H9 (cell line): ENCODE data around the gene PLAAT3. TPM values are rescaled to one million over a fixed set of nuclear protein-coding genes. Genes with fewer than 3 reads are reported as not detected.

Source experiments
- DNase-seq: peaks from one replicate; pipeline ENCODE4 v3.0.0-alpha.2; 2017
- H2AFZ ChIP-seq: one replicate; pipeline ENCODE4 v1.6.1; 2013; ENCODE audit warnings: mild to moderate bottlenecking, low read length, control low read depth, moderate library complexity
- H2AK5ac ChIP-seq: 2 replicates; pipeline ENCODE4 v1.6.1; 2013; ENCODE audit warnings: low read length, control low read depth, mixed read lengths; ENCODE audit not compliant: insufficient read length
- H2BK120ac ChIP-seq: one replicate; pipeline ENCODE4 v1.6.1; 2013; ENCODE audit warnings: low read depth, mild to moderate bottlenecking, low read length, control low read depth, inconsistent platforms; ENCODE audit not compliant: poor library complexity, severe bottlenecking
- H2BK12ac ChIP-seq: 2 replicates; pipeline ENCODE4 v1.6.1; 2013; ENCODE audit warnings: low read length, control low read depth, mixed read lengths, low read depth; ENCODE audit not compliant: insufficient read length
- H2BK15ac ChIP-seq: 2 replicates; pipeline ENCODE4 v1.6.1; 2013; ENCODE audit warnings: low read depth, low read length, control low read depth
- H2BK20ac ChIP-seq: one replicate; pipeline ENCODE4 v1.6.1; 2013; ENCODE audit warnings: low read depth, mild to moderate bottlenecking, low read length, control low read depth, inconsistent platforms; ENCODE audit not compliant: poor library complexity, severe bottlenecking
- H2BK5ac ChIP-seq: 2 replicates; pipeline ENCODE4 v1.6.1; 2013; ENCODE audit warnings: low read length, control low read depth, mixed read lengths; ENCODE audit not compliant: insufficient read length
- H3K14ac ChIP-seq: 2 replicates; pipeline ENCODE4 v1.6.1; 2013; ENCODE audit warnings: low read length, control low read depth; ENCODE audit not compliant: insufficient read depth
- H3K18ac ChIP-seq: 2 replicates; pipeline ENCODE4 v1.6.1; 2013; ENCODE audit warnings: low read depth, mild to moderate bottlenecking, mixed read lengths, low read length, control low read depth; ENCODE audit not compliant: insufficient read length
- H3K23ac ChIP-seq: 2 replicates; pipeline ENCODE4 v1.6.1; 2013; ENCODE audit warnings: low read length, control low read depth, mixed read lengths, low read depth; ENCODE audit not compliant: insufficient read length
- H3K23me2 ChIP-seq: 2 replicates; pipeline ENCODE4 v1.6.1; 2013; ENCODE audit warnings: low read depth, mild to moderate bottlenecking, mixed read lengths, low read length, control low read depth; ENCODE audit not compliant: insufficient read length, poor library complexity, severe bottlenecking
- H3K27ac ChIP-seq: 2 replicates; pipeline ENCODE4 v1.5.1; 2013; ENCODE audit warnings: low read length, control low read depth, mixed read lengths, low read depth; ENCODE audit not compliant: insufficient read length
- H3K27me3 ChIP-seq: 2 replicates; pipeline ENCODE4 v1.6.1; 2013; ENCODE audit warnings: low read length, control low read depth, inconsistent platforms; ENCODE audit not compliant: insufficient read depth
- H3K4ac ChIP-seq: 2 replicates; pipeline ENCODE4 v1.6.1; 2013; ENCODE audit warnings: low read depth, mild to moderate bottlenecking, control low read depth, inconsistent platforms, low read length, moderate library complexity
- H3K4me1 ChIP-seq: 2 replicates; pipeline ENCODE4 v1.6.1; 2013; ENCODE audit warnings: low read length, control low read depth, inconsistent platforms; ENCODE audit not compliant: insufficient read depth
- H3K4me2 ChIP-seq: 2 replicates; pipeline ENCODE4 v1.6.1; 2013; ENCODE audit warnings: low read length, control low read depth, mixed read lengths; ENCODE audit not compliant: insufficient read length, insufficient read depth
- H3K56ac ChIP-seq: 2 replicates; pipeline ENCODE4 v1.6.1; 2013; ENCODE audit warnings: low read depth, mild to moderate bottlenecking, mixed read lengths, low read length, control low read depth; ENCODE audit not compliant: insufficient read length
- H3K79me1 ChIP-seq: 2 replicates; pipeline ENCODE4 v1.6.1; 2013; ENCODE audit warnings: low read depth, mild to moderate bottlenecking, moderate library complexity, low read length, control low read depth, inconsistent platforms; ENCODE audit not compliant: insufficient read depth, poor library complexity, severe bottlenecking
- H3K79me2 ChIP-seq: 2 replicates; pipeline ENCODE4 v1.6.1; 2013; ENCODE audit warnings: low read length, control low read depth, inconsistent platforms; ENCODE audit not compliant: insufficient read depth
- H3K9ac ChIP-seq: 2 replicates; pipeline ENCODE4 v1.6.1; 2013; ENCODE audit warnings: low read length, control low read depth, mixed read lengths; ENCODE audit not compliant: insufficient read length; ENCODE audit errors: extremely low read depth
- H3K9me3 ChIP-seq: one replicate; pipeline ENCODE4 v1.6.1; 2013; ENCODE audit warnings: low read depth, low read length, inconsistent platforms; ENCODE audit not compliant: control insufficient read depth
- H3T11ph ChIP-seq: one replicate; pipeline ENCODE4 v1.6.1; 2013; ENCODE audit warnings: mild to moderate bottlenecking, low read length, control low read depth, inconsistent platforms
- H4K20me1 ChIP-seq: one replicate; pipeline ENCODE4 v1.6.1; 2013; ENCODE audit not compliant: control insufficient read depth, insufficient read length, insufficient read depth
- H4K5ac ChIP-seq: 2 replicates; pipeline ENCODE4 v1.6.1; 2013; ENCODE audit warnings: low read depth, mild to moderate bottlenecking, mixed read lengths, low read length, control low read depth; ENCODE audit not compliant: insufficient read length
- H4K8ac ChIP-seq: replicated peaks from 2 replicates; pipeline ENCODE4 v1.6.1; 2013; ENCODE audit warnings: low read length, control low read depth, mixed read lengths, low read depth; ENCODE audit not compliant: insufficient read length
- H4K91ac ChIP-seq: 2 replicates; pipeline ENCODE4 v1.6.1; 2013; ENCODE audit warnings: low read depth, mild to moderate bottlenecking, moderate library complexity, mixed read lengths, low read length, control low read depth; ENCODE audit not compliant: insufficient read length
- H3K27ac Mint-ChIP-seq, 3 experiments: 2 replicates in 2 of 3; 3 replicates in 1 of 3; pipeline ENCODE4 v1.8.0; 2020 to 2021; ENCODE audit warnings: mixed read lengths in 3 of 3, mild to moderate bottlenecking in 1 of 3, moderate library complexity in 1 of 3
- H3K27me3 Mint-ChIP-seq: 2 replicates; pipeline ENCODE4 v1.8.0; 2021; ENCODE audit warnings: low read depth, mild to moderate bottlenecking, moderate library complexity, mixed read lengths
- H3K36me3 Mint-ChIP-seq, 3 experiments: 2 replicates in 2 of 3; 3 replicates in 1 of 3; pipeline ENCODE4 v1.8.0; 2020 to 2021; ENCODE audit warnings: low read depth in 3 of 3, mixed read lengths in 3 of 3; ENCODE audit not compliant: insufficient read depth in 1 of 3
- H3K4me1 Mint-ChIP-seq, 2 experiments: 2 replicates each; pipeline ENCODE4 v1.8.0; 2020; ENCODE audit warnings: mixed read lengths in 2 of 2
- H3K4me3 Mint-ChIP-seq, 2 experiments: 2 replicates in 1 of 2; 3 replicates in 1 of 2; pipeline ENCODE4 v1.8.0; 2020 to 2021; ENCODE audit warnings: mild to moderate bottlenecking in 2 of 2, mixed read lengths in 2 of 2, moderate library complexity in 1 of 2
- H3K9me3 Mint-ChIP-seq, 2 experiments: 2 replicates in 1 of 2; 3 replicates in 1 of 2; pipeline ENCODE4 v1.8.0; 2020; ENCODE audit warnings: mild to moderate bottlenecking in 2 of 2, mixed read lengths in 2 of 2, moderate library complexity in 1 of 2
- CTCF ChIP-seq: fragments of 200-600 bp; sonication (generic); conservative IDR thresholded peaks from 3 replicates; pipeline ENCODE4 v1.8.0; 2021; ENCODE audit warnings: antibody characterized with exemption, mild to moderate bottlenecking
- WGBS: extraction: QIAGEN DNeasy Blood & Tissue Kit; methylation state at CpG from one replicate; pipeline ENCODE4 v1.1.7; 2013; ENCODE audit warnings: missing lambda C conversion rate, low lambda C conversion rate, mixed read lengths; ENCODE audit not compliant: insufficient read length; ENCODE audit errors: extremely low coverage; 5-methylcytosine and 5-hydroxymethylcytosine counted together
- total RNA-seq: library from RNA; stranded (reverse); gene quantifications from 2 replicates; pipeline ENCODE4 v1.2.1, GENCODE V29; 2021

Gene PLAAT3
- total RNA-seq, 1 experiment from 2014 or later: 188 TPM

- no peak overlapping the region for H4K5ac ChIP-seq
- H4K20me1 ChIP-seq: no peaks in the 10 kb centered on the region
- no peak for TF ChIP-seq CTCF
- H3K27me3 ChIP-seq: no peaks in the 10 kb centered on the region
- Mint-ChIP-seq H3K27ac (no peak overlapping the region), H3K27me3 (no peaks in the 10 kb centered on the region), H3K36me3 (peaks cover 0 to 6% (median 0%) of the 10 kb centered on the region in 3 experiments; a peak in 4 of 7 replicates), H3K9me3 (peaks cover 3 to 9% of the 10 kb centered on the region in 2 experiments; a peak in 2 of 5 replicates), H3K4me3 (no peak overlapping the region), H3K4me1 (peaks cover 34 to 39% of the 10 kb centered on the region in 2 experiments)
- H2BK12ac ChIP-seq: no peak overlapping the region
- H3K27ac ChIP-seq: no peak overlapping the region
- H3T11ph ChIP-seq: no peak overlapping the region
- H3K79me2 ChIP-seq: no peaks in the 10 kb centered on the region
- H3K4ac ChIP-seq: no peak overlapping the region
- H3K9me3 ChIP-seq: no peaks in the 10 kb centered on the region
- H2BK120ac ChIP-seq: no peak overlapping the region
- H4K8ac ChIP-seq: no peak overlapping the region
- no peak overlapping the region for H3K9ac ChIP-seq
- peak; percentile 18 for DNase-seq
- H3K23ac ChIP-seq: no peak overlapping the region
- no peak overlapping the region for H2AFZ ChIP-seq
- no peak overlapping the region for H2BK15ac ChIP-seq
- no peak overlapping the region for H4K91ac ChIP-seq
- no peak overlapping the region for H3K14ac ChIP-seq
- peak overlapping the region; percentile 49 for H2BK20ac ChIP-seq
- no peak overlapping the region for H2BK5ac ChIP-seq
- H3K4me2 ChIP-seq: no peak overlapping the region
- no CpG with 5 or more reads among the region's 6 CpGs for WGBS
- no peak overlapping the region for H2AK5ac ChIP-seq
- H3K4me1 ChIP-seq: 0 out of 2 replicates have a peak, but pooled peaks cover 4% of the 10 kb centered on the region
- no peak overlapping the region for H3K18ac ChIP-seq
- H3K23me2 ChIP-seq: no peaks in the 10 kb centered on the region
- no peaks in the 10 kb centered on the region for H3K79me1 ChIP-seq
- no peak overlapping the region for H3K56ac ChIP-seq
These were observed 62.4 kb downstream of the PLAAT3 start for GRCh38 chr11:63551889-63552266.
